BLaER1 (cell line): ENCODE measurements around the gene FAM110D.

Experiments
- H3K27ac ChIP-seq: shearing (Covaris generic); formaldehyde crosslinking; 2 replicates; pipeline ENCODE4 v1.8.1; 2022
- H3K27me3 ChIP-seq: shearing (Covaris generic); formaldehyde crosslinking; 2 replicates; pipeline ENCODE4 v1.8.1; 2022
- H3K36me3 ChIP-seq: shearing (Covaris generic); formaldehyde crosslinking; 2 replicates; pipeline ENCODE4 v1.8.1; 2022
- H3K4me1 ChIP-seq: shearing (Covaris generic); formaldehyde crosslinking; 2 replicates; pipeline ENCODE4 v1.8.1; 2022
- H3K4me2 ChIP-seq: shearing (Covaris generic); formaldehyde crosslinking; 2 replicates; pipeline ENCODE4 v1.8.1; 2022
- H3K4me3 ChIP-seq: shearing (Covaris generic); formaldehyde crosslinking; 2 replicates; pipeline ENCODE4 v1.8.1; 2022
- H3K9ac ChIP-seq: shearing (Covaris generic); formaldehyde crosslinking; 2 replicates; pipeline ENCODE4 v1.8.1; 2022
- H3K9me3 ChIP-seq: shearing (Covaris generic); formaldehyde crosslinking; 2 replicates; pipeline ENCODE4 v1.8.1; 2022
- H4K20me1 ChIP-seq: shearing (Covaris generic); formaldehyde crosslinking; 2 replicates; pipeline ENCODE4 v1.8.1; 2022
- Cebpa-rat ChIP-seq: shearing (Covaris generic); IDR thresholded peaks from 2 replicates; pipeline ENCODE4 v1.8.1; 2022

The FAM110D gene

DNA sequence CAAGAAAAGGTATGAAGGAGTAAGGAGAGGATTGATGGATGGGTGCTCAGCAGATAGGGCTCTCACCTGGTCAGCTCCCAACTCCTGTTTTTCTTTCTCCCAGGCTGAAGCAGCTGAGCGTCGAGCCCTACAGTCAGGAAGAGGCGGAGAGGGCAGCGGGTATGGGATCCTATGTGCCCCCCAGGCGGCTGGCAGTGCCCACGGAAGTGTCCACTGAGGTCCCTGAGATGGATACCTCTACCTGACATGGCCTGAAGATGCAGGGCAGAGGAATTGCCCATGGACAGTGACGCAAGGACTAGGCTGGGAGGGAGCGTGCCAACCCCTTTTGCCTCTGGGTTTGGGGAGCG is 11.6 kb downstream of the FAM110D start:
- Histone ChIP-seq H3K4me2 (peak overlapping the region; percentile 90), H3K36me3 (peaks cover 14% of the 10 kb centered on the region), H3K27me3 (no peaks in the 10 kb centered on the region), H3K4me3 (peak overlapping the region; percentile 93), H3K4me1 (peaks cover 35% of the 10 kb centered on the region), H4K20me1 (no peaks in the 10 kb centered on the region), H3K9ac (peak overlapping the region; percentile 92), H3K9me3 (no peaks in the 10 kb centered on the region), H3K27ac (peak overlapping the region; percentile 92)
- TF ChIP-seq Cebpa-rat = no peak

DNA sequence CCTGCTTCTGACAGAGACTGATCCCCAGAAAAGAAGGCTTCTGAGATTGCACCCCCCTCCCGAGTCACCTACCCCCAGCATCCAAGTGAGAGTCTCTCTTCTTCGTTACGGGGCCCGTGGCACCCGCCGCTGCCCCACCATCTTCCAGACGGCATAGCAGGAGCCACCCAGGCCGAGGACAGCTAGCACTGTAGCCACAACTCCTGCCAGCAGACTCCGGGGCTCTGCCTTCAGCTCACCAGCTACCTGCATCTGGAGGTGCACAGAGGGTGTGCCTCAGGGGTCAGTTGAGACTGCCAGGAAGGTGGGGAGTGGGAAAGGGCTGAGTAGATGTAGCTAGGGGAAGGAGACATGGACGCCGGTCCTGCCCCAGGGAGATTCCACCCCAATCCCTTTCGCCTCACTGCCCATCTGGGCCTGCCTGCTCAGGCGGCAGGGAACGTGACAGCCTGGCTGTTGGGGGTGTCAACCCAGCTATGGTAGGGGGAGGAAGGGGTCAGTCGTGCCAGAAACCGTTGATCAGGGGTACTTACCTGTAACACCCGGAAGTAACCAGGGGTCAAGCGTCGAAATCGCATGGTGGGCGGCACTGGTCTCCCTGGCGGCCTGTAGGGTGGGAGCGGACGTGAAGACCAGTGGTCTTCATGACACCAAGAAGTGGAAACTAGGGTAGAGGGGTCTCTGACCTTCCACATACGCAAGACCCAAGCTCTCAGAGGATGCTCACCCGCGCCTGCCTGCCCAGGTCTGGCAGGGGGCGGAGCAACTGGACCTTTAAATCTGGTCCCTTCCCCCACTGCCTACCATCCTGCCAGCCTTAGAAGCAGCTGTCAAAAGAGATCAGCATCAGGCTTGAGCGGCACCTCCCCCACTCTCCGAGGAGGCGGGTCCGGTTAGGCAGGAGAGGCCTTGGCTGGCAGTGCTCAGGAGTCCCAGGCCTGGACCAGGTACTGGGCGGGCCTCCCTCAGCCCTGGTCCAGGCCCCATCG is 12.5 kb downstream of the FAM110D start, which contains the start of gene ZNF593OS:
Gene ZNF593OS (minus strand): TSS at position 749 of the 989 bp plus-strand sequence. CDS start 171 bp downstream, at position 578.
- Histone ChIP-seq H3K9me3 (no peaks in the 10 kb centered on the region), H3K4me3 (peak within 1 kb of the TSS; percentile 93), H3K4me1 (peaks cover 29% of the 10 kb centered on the region), H3K27ac (peak within 1 kb of the TSS; percentile 92), H4K20me1 (no peaks in the 10 kb centered on the region), H3K27me3 (no peaks in the 10 kb centered on the region), H3K9ac (peak within 1 kb of the TSS; percentile 92), H3K36me3 (peaks cover 14% of the 10 kb centered on the region), H3K4me2 (peak within 1 kb of the TSS; percentile 90)
- TF ChIP-seq Cebpa-rat = no peak

- peaks cover 14% of the 10 kb centered on the region for H3K36me3 ChIP-seq
- H4K20me1 ChIP-seq = no peaks in the 10 kb centered on the region
- H3K4me2 ChIP-seq = no peak overlapping the region
These were observed 16.5 kb downstream of the FAM110D start for GRCh38 chr1:26175346-26175745.

GRCh38 chr1:26177182-26177684 is 18.4 kb downstream of the FAM110D start, which contains the start of gene CNKSR1:
Gene CNKSR1 (plus strand): TSS chr1:26177491. CDS start chr1:26177548, 57 bp downstream.
- H3K9me3 ChIP-seq = no peaks in the 10 kb centered on the region
- no peaks in the 10 kb centered on the region for H4K20me1 ChIP-seq
- H3K4me1 ChIP-seq = no peaks in the 10 kb centered on the region
- H3K4me2 ChIP-seq = no peak within 1 kb of the TSS
- no peaks in the 10 kb centered on the region for H3K27me3 ChIP-seq
- TF ChIP-seq Cebpa-rat = no peak
- H3K9ac ChIP-seq = no peak within 1 kb of the TSS
- no peaks in the 10 kb centered on the region for H3K36me3 ChIP-seq
- no peak within 1 kb of the TSS for H3K4me3 ChIP-seq
- no peak within 1 kb of the TSS for H3K27ac ChIP-seq

More at GRCh38 chr1:26175346-26175745, 16.5 kb downstream of the FAM110D start:
- no peak overlapping the region for H3K4me3 ChIP-seq
- no peak overlapping the region for H3K9ac ChIP-seq
- no peak for TF ChIP-seq Cebpa-rat
- H3K4me1 ChIP-seq = peaks cover 16% of the 10 kb centered on the region
- no peak overlapping the region for H3K27ac ChIP-seq
- H3K27me3 ChIP-seq = no peaks in the 10 kb centered on the region
- no peaks in the 10 kb centered on the region for H3K9me3 ChIP-seq

DNA sequence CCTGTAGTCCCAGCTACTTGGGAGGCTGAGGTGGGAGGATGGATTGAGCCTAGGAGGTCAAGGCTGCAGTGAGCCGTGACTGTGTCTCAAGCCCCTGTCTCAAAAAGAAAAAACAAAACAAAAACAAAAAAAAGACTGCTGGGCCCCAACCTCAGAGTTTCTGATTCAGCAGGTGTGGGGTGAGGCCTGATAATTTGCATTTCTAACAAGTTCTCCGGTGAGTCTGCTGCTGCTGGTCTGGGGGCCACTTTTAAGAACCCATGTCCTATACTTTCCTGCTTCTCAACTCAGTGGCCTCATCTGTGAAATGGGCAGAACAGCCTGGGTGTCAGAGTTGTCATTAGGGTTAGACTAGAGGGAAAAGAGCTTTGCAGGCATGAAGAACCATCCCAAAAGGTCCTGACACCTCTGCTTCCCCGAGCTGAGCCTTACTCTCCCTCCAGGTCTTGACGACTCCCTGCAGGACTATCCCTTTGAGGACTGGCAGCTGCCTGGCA is 21.2 kb downstream of the FAM110D start:
- TF ChIP-seq Cebpa-rat = no peak
- H3K9me3 ChIP-seq = no peaks in the 10 kb centered on the region
- no peak overlapping the region for H3K4me3 ChIP-seq
- H3K4me1 ChIP-seq = no peaks in the 10 kb centered on the region
- no peak overlapping the region for H3K27ac ChIP-seq
- H4K20me1 ChIP-seq = no peaks in the 10 kb centered on the region
- no peak overlapping the region for H3K9ac ChIP-seq
- no peaks in the 10 kb centered on the region for H3K36me3 ChIP-seq
- H3K27me3 ChIP-seq = no peaks in the 10 kb centered on the region
- H3K4me2 ChIP-seq = no peak overlapping the region

- Histone ChIP-seq H4K20me1 (no peaks in the 10 kb centered on the region), H3K36me3 (no peaks in the 10 kb centered on the region), H3K4me2 (no peak overlapping the region), H3K4me1 (no peaks in the 10 kb centered on the region), H3K9me3 (no peaks in the 10 kb centered on the region), H3K27ac (no peak overlapping the region), H3K27me3 (no peaks in the 10 kb centered on the region), H3K9ac (no peak overlapping the region), H3K4me3 (no peak overlapping the region)
- no peak for TF ChIP-seq Cebpa-rat
These were observed 22.9 kb downstream of the FAM110D start for GRCh38 chr1:26181586-26182382.

DNA sequence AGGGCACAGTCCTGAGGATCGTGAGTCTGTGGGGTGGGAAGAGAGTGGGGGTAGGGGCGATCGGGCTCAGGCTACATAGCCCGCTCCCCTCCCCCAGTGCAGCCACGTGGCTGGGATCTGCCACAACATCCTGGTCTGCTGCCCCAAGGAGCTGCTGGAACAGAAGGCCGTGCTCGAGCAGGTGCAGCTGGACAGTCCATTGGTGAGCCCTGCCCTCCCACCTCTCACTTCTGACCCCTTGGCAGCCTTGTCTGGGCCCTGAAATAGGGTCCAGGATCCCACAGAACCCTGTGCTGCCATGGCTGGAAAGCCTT is 23.5 kb downstream of the FAM110D start:
- H3K36me3 ChIP-seq = no peaks in the 10 kb centered on the region
- H3K4me2 ChIP-seq = no peak overlapping the region
- H3K27me3 ChIP-seq = no peaks in the 10 kb centered on the region
- H3K9ac ChIP-seq = no peak overlapping the region
- H3K4me1 ChIP-seq = no peaks in the 10 kb centered on the region
- H3K9me3 ChIP-seq = no peaks in the 10 kb centered on the region
- H3K27ac ChIP-seq = no peak overlapping the region
- no peaks in the 10 kb centered on the region for H4K20me1 ChIP-seq
- H3K4me3 ChIP-seq = no peak overlapping the region
- TF ChIP-seq Cebpa-rat = no peak

DNA sequence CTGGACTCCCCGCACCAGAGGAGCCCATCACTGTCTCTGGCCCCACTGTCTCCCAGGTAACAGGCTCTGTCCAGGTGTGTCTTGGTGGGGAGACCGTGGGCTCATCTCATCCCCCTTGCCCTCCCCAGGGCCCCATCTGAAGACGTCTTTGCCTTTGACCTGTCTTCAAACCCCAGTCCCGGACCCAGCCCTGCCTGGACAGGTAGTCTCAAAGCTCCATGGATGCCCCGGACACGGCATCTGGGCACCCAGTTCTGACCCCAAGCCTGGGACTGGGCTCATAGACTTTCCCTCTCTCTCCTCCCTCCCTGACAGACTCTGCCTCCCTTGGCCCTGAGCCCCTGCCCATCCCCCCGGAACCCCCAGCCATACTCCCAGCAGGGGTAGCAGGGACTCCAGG is 25.2 kb downstream of the FAM110D start:
- Histone ChIP-seq H4K20me1 (no peaks in the 10 kb centered on the region), H3K36me3 (no peaks in the 10 kb centered on the region), H3K9ac (no peak overlapping the region), H3K4me2 (no peak overlapping the region), H3K27me3 (no peaks in the 10 kb centered on the region), H3K4me3 (no peak overlapping the region), H3K9me3 (no peaks in the 10 kb centered on the region), H3K4me1 (no peaks in the 10 kb centered on the region), H3K27ac (no peak overlapping the region)
- TF ChIP-seq Cebpa-rat = no peak

GRCh38 chr1:26184883-26185282 is 26.0 kb downstream of the FAM110D start:
- Histone ChIP-seq H3K9me3 (no peaks in the 10 kb centered on the region), H4K20me1 (no peaks in the 10 kb centered on the region), H3K27me3 (no peaks in the 10 kb centered on the region), H3K36me3 (no peaks in the 10 kb centered on the region), H3K4me3 (no peak overlapping the region), H3K9ac (no peak overlapping the region), H3K27ac (no peak overlapping the region), H3K4me2 (no peak overlapping the region), H3K4me1 (no peaks in the 10 kb centered on the region)
- TF ChIP-seq Cebpa-rat = no peak
